HCT116 (cell line): ENCODE measurements around the gene RXFP2. TPM values are rescaled to one million over a fixed set of nuclear protein-coding genes. Genes with fewer than 3 reads are reported as not detected.

Experiments used
- ATAC-seq: fragments of 200-7000 bp; cut with Tn5 transposase; 2 replicates; pipeline ENCODE4 v1.9.1; 2020; ENCODE audit warnings: mild to moderate bottlenecking, moderate library complexity
- BruUV-seq: library from RNA; stranded (reverse); fragments of 400-500 nt; replicated peaks from 2 replicates; lab custom pipeline; 2021; lab: Mats Ljungman, UMichigan
- CTCF ChIA-PET: fragments of 300-600 bp; sonication (Branson Sonifier 250); formaldehyde crosslinking; loops from one replicate; lab custom pipeline; 2021; ENCODE audit warnings: antibody characterized with exemption; lab: Charles Lee
- POLR2A ChIA-PET: fragments of 300-600, 350-600 bp; sonication (Branson Sonifier 250); formaldehyde crosslinking; loops from one replicate; lab custom pipeline; 2021; ENCODE audit warnings: antibody characterized with exemption; lab: Charles Lee
- RAD21 ChIA-PET, 2 experiments: fragments of 300-600 bp; sonication (Branson Sonifier 250); formaldehyde crosslinking; loops; one replicate each; lab custom pipeline; 2023; ENCODE audit warnings: low total read pairs in 2 of 2; ENCODE audit not compliant: uncharacterized antibody in 2 of 2, unreplicated experiment in 2 of 2, low non-redundant PET in 1 of 2; lab: Charles Lee
- DNase-seq: peaks from one replicate; pipeline ENCODE4 v3.0.0-alpha.2; 2010; ENCODE audit warnings: low read depth, low spot score
- H2AFZ ChIP-seq: fragments of 200-600 bp; shearing (Covaris generic), sonication (generic); 2 replicates; pipeline ENCODE4 v1.6.1; 2017; ENCODE audit warnings: low read depth, mixed run types, mixed read lengths, antibody characterized with exemption, low read length; ENCODE audit not compliant: poor library complexity, severe bottlenecking
- H3K27ac ChIP-seq: 2 replicates; pipeline ENCODE4 v1.5.1; 2012; ENCODE audit warnings: low read depth, low read length
- H3K27me3 ChIP-seq: fragments of 200-600 bp; sonication (generic); 2 replicates; pipeline ENCODE4 v1.6.1; 2016; ENCODE audit warnings: mixed run types, low read length, mixed read lengths; ENCODE audit not compliant: insufficient read depth
- H3K36me3 ChIP-seq, 2 experiments: fragments of 200-500 bp in 1 of 2; fragments of 200-600 bp in 1 of 2; sonication (Bioruptor generic) in 1 of 2; sonication (generic) in 1 of 2; 2 replicates each; pipeline versions ENCODE4 v1.5.1 to v1.6.1; 2014 to 2016; ENCODE audit warnings: low read length in 2 of 2, inconsistent platforms in 1 of 2, mixed read lengths in 1 of 2, mixed run types in 1 of 2; ENCODE audit not compliant: insufficient read depth in 2 of 2, control insufficient read depth in 1 of 2
- H3K4me1 ChIP-seq, 2 experiments: fragments of 200-600 bp in 1 of 2; sonication (generic) in 1 of 2; 2 replicates each; pipeline versions ENCODE4 v1.5.1 to v1.6.1; 2012 to 2017; ENCODE audit warnings: low read length in 2 of 2, inconsistent platforms in 1 of 2, mild to moderate bottlenecking in 1 of 2, mixed read lengths in 1 of 2, mixed run types in 1 of 2, moderate library complexity in 1 of 2; ENCODE audit not compliant: insufficient read depth in 2 of 2, control insufficient read depth in 1 of 2
- H3K4me2 ChIP-seq: fragments of 200-600 bp; sonication (generic); 2 replicates; pipeline ENCODE4 v1.6.1; 2017; ENCODE audit warnings: mixed run types, low read length, mixed read lengths
- H3K4me3 ChIP-seq, 2 experiments: fragments of 200-600 bp in 1 of 2; sonication (generic) in 1 of 2; replicated peaks in 1 of 2; 2 replicates each; pipeline ENCODE4 v1.5.1; 2011 to 2016; ENCODE audit warnings: low read length in 2 of 2, control low read depth in 1 of 2, low read depth in 1 of 2, mild to moderate bottlenecking in 1 of 2, mixed read lengths in 1 of 2, mixed run types in 1 of 2
- H3K79me2 ChIP-seq: fragments of 200-600 bp; sonication (generic); 2 replicates; pipeline ENCODE4 v1.6.1; 2017; ENCODE audit warnings: mild to moderate bottlenecking, mixed run types, low read length, moderate library complexity, mixed read lengths; ENCODE audit not compliant: insufficient read depth
- H3K9ac ChIP-seq: fragments of 200-600 bp; sonication (generic); 2 replicates; pipeline ENCODE4 v1.6.1; 2016; ENCODE audit warnings: low read length, mixed read lengths
- H3K9me2 ChIP-seq: fragments of 200-600 bp; sonication (generic), shearing (Covaris generic); 2 replicates; pipeline ENCODE4 v1.6.1; 2017; ENCODE audit warnings: mixed run types, mild to moderate bottlenecking, moderate library complexity; ENCODE audit not compliant: insufficient read depth
- H3K9me3 ChIP-seq, 2 experiments: fragments of 200-500 bp in 1 of 2; fragments of 200-600 bp in 1 of 2; sonication (Bioruptor generic) in 1 of 2; sonication (generic) in 1 of 2; 2 replicates each; pipeline ENCODE4 v1.6.1; 2014 to 2017; ENCODE audit warnings: low read length in 2 of 2, mixed read lengths in 2 of 2, inconsistent platforms in 1 of 2, low read depth in 1 of 2, mild to moderate bottlenecking in 1 of 2, mixed run types in 1 of 2, moderate library complexity in 1 of 2; ENCODE audit not compliant: control insufficient read depth in 1 of 2, insufficient read depth in 1 of 2
- H4K20me1 ChIP-seq: fragments of 200-600 bp; sonication (generic), shearing (Covaris generic); 2 replicates; pipeline ENCODE4 v1.6.1; 2017; ENCODE audit warnings: mixed run types, mild to moderate bottlenecking, moderate library complexity; ENCODE audit not compliant: insufficient read depth
- CBX3 ChIP-seq: IDR thresholded peaks from 2 replicates; pipeline ENCODE4 v1.6.1; 2012; ENCODE audit warnings: low read depth
- EZH2phosphoT487 ChIP-seq: fragments of 200-600 bp; IDR thresholded peaks from 2 replicates; pipeline ENCODE4 v1.6.1; 2018; ENCODE audit warnings: antibody characterized with exemption, borderline replicate concordance
- SRF ChIP-seq: IDR thresholded peaks from 2 replicates; pipeline ENCODE4 v1.6.1; 2012; ENCODE audit warnings: low read depth
- YY1 ChIP-seq: IDR thresholded peaks from 2 replicates; pipeline ENCODE4 v1.6.1; 2011; ENCODE audit warnings: low read length, low read depth, moderate library complexity, mild to moderate bottlenecking; ENCODE audit not compliant: insufficient replicate concordance; ENCODE audit errors: extremely low read depth
- ZBTB33 ChIP-seq: IDR thresholded peaks from 2 replicates; pipeline ENCODE4 v1.6.1; 2011; ENCODE audit warnings: mild to moderate bottlenecking, low read length, moderate library complexity; ENCODE audit not compliant: insufficient replicate concordance; ENCODE audit errors: extremely low read depth
- ZFX ChIP-seq: fragments of 450-650 bp; IDR thresholded peaks from 2 replicates; pipeline ENCODE4 v1.6.1; 2017
- ZNF274 ChIP-seq: fragments of 200-500 bp; sonication (Bioruptor generic); IDR thresholded peaks from 2 replicates; pipeline ENCODE4 v1.6.1; 2014; ENCODE audit warnings: mild to moderate bottlenecking, low read depth, low read length, inconsistent platforms
- intact Hi-C: fragments of 100-400 bp; cut with micrococcal nuclease; formaldehyde crosslinking; loops from 2 replicates; pipeline ENCODE4 v1.10.0; 2022
- total RNA-seq: library from RNA; stranded (reverse); gene quantifications from one replicate; pipeline ENCODE4 v1.2.1, GENCODE V29; 2021; ENCODE audit not compliant: unreplicated experiment

The RXFP2 gene
- total RNA-seq, 1 experiment from 2014 or later, result not detected

DNA sequence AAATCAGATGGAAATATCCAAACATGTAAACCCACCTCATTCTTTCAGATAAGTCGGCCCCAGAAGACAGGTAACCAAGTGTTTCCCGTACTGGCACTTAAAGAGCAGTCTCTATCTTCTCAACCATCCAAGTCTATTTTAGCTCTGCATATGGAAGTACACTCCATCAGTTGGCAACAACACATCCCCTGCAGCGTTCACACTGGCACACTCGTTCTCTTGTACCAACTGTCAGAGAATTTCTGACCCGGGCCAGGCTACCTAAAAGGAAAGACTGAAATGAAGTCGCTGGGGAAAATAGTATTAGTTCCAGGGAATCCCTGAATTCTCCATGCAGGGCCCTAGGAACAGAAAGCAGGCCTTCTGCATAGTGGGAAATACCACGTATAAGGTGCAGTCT lies 109.3 kb downstream of the RXFP2 start:
- no peak overlapping the region for H2AFZ ChIP-seq
- H3K27ac ChIP-seq, result no peak overlapping the region
- H3K4me1 ChIP-seq, result peaks cover 8 to 9% of the 10 kb centered on the region in 2 experiments
- DNase-seq, result no peak
- ChIA-PET POLR2A (no interaction called here), RAD21 (no interaction called here), CTCF (no interaction called here)
- H3K4me2 ChIP-seq, result no peak overlapping the region
- H3K4me3 ChIP-seq, result no peak overlapping the region
- H3K27me3 ChIP-seq, result peaks cover 52% of the 10 kb centered on the region
- H3K9me3 ChIP-seq, result no peaks in the 10 kb centered on the region
- no peak overlapping the region for H3K9ac ChIP-seq
- no peaks in the 10 kb centered on the region for H3K9me2 ChIP-seq
- no peaks in the 10 kb centered on the region for H3K36me3 ChIP-seq
- no peak for ATAC-seq
- TF ChIP-seq CBX3, result no peak
- TF ChIP-seq SRF, result no peak
- no peak for TF ChIP-seq ZFX
- no peak for TF ChIP-seq ZNF274
- TF ChIP-seq ZBTB33, result no peak
- no TSS peak for BruUV-seq
- H4K20me1 ChIP-seq, result no peaks in the 10 kb centered on the region
- no peaks in the 10 kb centered on the region for H3K79me2 ChIP-seq
- intact Hi-C loops, result no loop called here

DNA sequence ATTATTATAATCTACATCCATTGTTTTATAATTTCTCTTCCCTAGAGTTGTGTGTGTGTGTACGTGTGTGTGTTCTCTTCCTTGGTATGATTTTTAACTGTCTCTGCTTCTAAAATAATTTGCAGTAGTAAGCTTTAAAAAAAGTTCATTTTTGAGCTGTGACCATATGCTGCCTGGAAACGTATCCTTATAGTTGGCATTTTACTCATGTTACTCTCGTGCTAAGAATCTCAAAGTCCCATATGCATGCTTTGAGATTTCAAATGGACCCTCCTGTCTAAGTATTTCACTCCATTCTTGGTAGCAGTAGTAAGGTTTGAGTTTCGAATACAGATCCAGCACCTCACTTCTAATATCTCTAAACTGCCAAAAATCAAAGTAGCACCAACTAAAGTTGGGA lies 109.9 kb downstream of the RXFP2 start:
- Histone ChIP-seq H3K4me3 (no peak overlapping the region), H3K9me2 (no peaks in the 10 kb centered on the region), H3K4me1 (peaks cover 8 to 9% of the 10 kb centered on the region in 2 experiments), H3K9me3 (no peaks in the 10 kb centered on the region), H3K9ac (no peak overlapping the region), H2AFZ (no peak overlapping the region), H3K36me3 (no peaks in the 10 kb centered on the region), H4K20me1 (no peaks in the 10 kb centered on the region), H3K27me3 (peaks cover 46% of the 10 kb centered on the region), H3K79me2 (no peaks in the 10 kb centered on the region), H3K4me2 (no peak overlapping the region), H3K27ac (no peak overlapping the region)
- BruUV-seq, result no TSS peak
- no peak for ATAC-seq
- ChIA-PET CTCF (no interaction called here), POLR2A (no interaction called here)
- DNase-seq, result no peak
- intact Hi-C loops, result no loop called here
- TF ChIP-seq ZBTB33, result no peak
- TF ChIP-seq EZH2phosphoT487, result no peak
- TF ChIP-seq YY1, result no peak
- TF ChIP-seq, all 23 proteins: peak for 0
- RAD21 ChIA-PET, result no interaction called here
